Kidney (tissue), 14 donors: ENCODE measurements around the gene KIAA1671. TPM values are rescaled to one million over a fixed set of nuclear protein-coding genes. Genes with fewer than 3 reads are reported as not detected.

Source experiments
- DNase-seq, 5 donors: peaks; one replicate each; pipeline ENCODE4 v3.0.0-alpha.2; 2013 to 2020
- FAIRE-seq: peaks from 2 replicates; lab custom pipeline; 2012; peaks lifted over from hg19 to GRCh38; lab: Jason Lieb, UNC
- H3K27ac ChIP-seq, 2 donors: one replicate each; pipeline ENCODE4 v1.7.0; 2013; ENCODE audit warnings: low read depth in 2 of 2, low read length in 2 of 2, inconsistent platforms in 1 of 2
- H3K27me3 ChIP-seq: one replicate; pipeline ENCODE4 v1.7.1; 2013; ENCODE audit warnings: low read length, inconsistent platforms; ENCODE audit not compliant: control insufficient read depth, insufficient read depth
- H3K36me3 ChIP-seq, 3 donors: one replicate each; pipeline versions ENCODE4 v1.7.0 to v1.7.1; 2013; ENCODE audit warnings: low read length in 3 of 3, control low read depth in 1 of 3, inconsistent platforms in 1 of 3; ENCODE audit not compliant: insufficient read depth in 3 of 3, control insufficient read depth in 2 of 3
- H3K4me1 ChIP-seq, 3 donors: one replicate each; pipeline versions ENCODE4 v1.7.0 to v1.7.1; 2013; ENCODE audit warnings: low read length in 3 of 3, inconsistent platforms in 1 of 3, low read depth in 1 of 3; ENCODE audit not compliant: control insufficient read depth in 2 of 3, insufficient read depth in 2 of 3
- H3K4me3 ChIP-seq, 3 donors: one replicate each; pipeline versions ENCODE4 v1.7.0 to v1.8.1; 2013; ENCODE audit warnings: low read length in 3 of 3, control low read depth in 1 of 3, inconsistent platforms in 1 of 3
- H3K9ac ChIP-seq, 3 donors: one replicate each; pipeline versions ENCODE4 v1.7.0 to v1.7.1; 2013; ENCODE audit warnings: low read length in 3 of 3, control low read depth in 1 of 3, inconsistent platforms in 1 of 3
- H3K9me3 ChIP-seq, 3 donors: one replicate each; pipeline versions ENCODE4 v1.7.0 to v1.7.1; 2013; ENCODE audit warnings: low read length in 3 of 3, control low read depth in 1 of 3, inconsistent platforms in 1 of 3; ENCODE audit not compliant: control insufficient read depth in 2 of 3, insufficient read depth in 1 of 3
- CTCF ChIP-seq: IDR thresholded peaks from 3 replicates; pipeline ENCODE4 v1.5.1; 2012; ENCODE audit warnings: mild to moderate bottlenecking, moderate library complexity, borderline replicate concordance; ENCODE audit not compliant: insufficient read depth; ENCODE audit errors: extremely low read depth
- intact Hi-C: fragments of 100-400 bp; cut with DNase I; formaldehyde crosslinking; loops from one replicate; pipeline ENCODE4 v1.11.1; 2022
- polyA plus RNA-seq: library from polyadenylated mRNA; stranded (reverse); fragments of 350-450 nt; fragmentation: Illumina TruSeq; extraction: RNeasy Lipid Tissue Mini Kit (QIAGEN cat#74804); gene quantifications from one replicate; pipeline ENCODE4 v1.2.3, GENCODE V29; 2014; ENCODE audit warnings: low read depth, low replicate concordance; ENCODE audit not compliant: insufficient read depth
- total RNA-seq: library from RNA; stranded (reverse); fragmentation: NEBNext Ultra II Directional; extraction: Animal tissue kit (Norgen Biotek cat#: 25700); gene quantifications from one replicate; pipeline ENCODE4 v1.2.1, GENCODE V29; 2021
- donor health status: control.
- donor health status: control.
- donor health status: control.
- donor health status: control.
- donor health status: control.
- donor health status: DM: yes; HTN: yes; CAD: no.
- donor health status: Normal renal cell carcinoma (clear cell type).

Gene KIAA1671
- total and polyA plus RNA-seq, 2 donors from 2014 or later: 7.3 to 65.2 TPM

- FAIRE-seq: no peak
- Histone ChIP-seq H3K27me3 (no peaks in the 10 kb centered on the region), H3K4me3 (no peak overlapping the region), H3K4me1 (peaks cover 0 to 22% (median 11%) of the 10 kb centered on the region in 3 donors), H3K27ac (peak overlapping the region in 1 of 2 donors; percentile 70), H3K9me3 (no peaks in the 10 kb centered on the region), H3K36me3 (peaks cover 0 to 7% (median 0%) of the 10 kb centered on the region in 3 donors), H3K9ac (no peak overlapping the region)
- intact Hi-C loops: no loop called here
- DNase-seq: no peak
- TF ChIP-seq CTCF: no peak
These were observed 102.5 kb downstream of the KIAA1671 start for GRCh38 chr22:25054943-25055511.

DNA sequence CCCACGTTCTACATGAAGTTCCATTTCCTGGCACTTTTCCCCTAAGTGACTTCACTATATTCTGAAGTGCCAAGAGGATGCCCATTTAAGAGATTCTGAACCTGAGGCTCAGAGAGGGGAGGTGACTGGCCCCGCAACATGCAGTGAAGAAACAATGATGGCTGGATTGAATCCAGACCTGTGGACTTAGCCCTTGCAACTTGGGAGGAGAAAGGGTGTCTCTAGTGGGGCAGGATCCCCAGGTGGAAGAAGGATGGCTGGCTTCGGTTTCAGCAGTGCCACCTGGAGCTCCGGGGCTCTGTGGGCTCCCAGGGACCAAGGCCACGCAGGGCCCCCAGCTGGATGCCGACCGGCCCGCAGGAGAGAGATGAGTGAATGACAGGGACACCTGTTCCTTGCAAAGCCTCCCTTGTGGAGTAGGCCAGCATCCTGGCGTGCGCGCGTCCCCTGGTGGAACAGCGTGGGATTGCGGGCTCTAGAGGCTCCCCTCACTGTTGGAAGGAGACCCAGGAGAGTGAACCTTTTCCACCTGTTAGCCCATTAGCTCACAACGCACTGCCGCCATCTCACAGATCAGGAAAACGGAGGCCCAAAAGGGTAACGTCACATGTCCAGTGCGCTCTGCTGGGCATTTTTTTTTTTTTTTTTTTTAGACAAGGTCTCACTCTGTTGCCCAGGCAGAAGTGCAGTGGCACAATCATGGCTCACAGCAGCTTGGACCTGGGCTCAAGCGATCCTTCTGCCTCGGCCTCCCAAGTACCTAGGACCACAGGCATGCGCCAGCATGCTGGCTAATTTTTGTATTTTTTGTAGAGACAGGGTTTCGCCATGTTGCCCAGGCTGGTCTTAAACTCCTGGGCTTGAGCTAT, 104.7 kb downstream of the KIAA1671 start:
- intact Hi-C loops: no loop called here

DNA sequence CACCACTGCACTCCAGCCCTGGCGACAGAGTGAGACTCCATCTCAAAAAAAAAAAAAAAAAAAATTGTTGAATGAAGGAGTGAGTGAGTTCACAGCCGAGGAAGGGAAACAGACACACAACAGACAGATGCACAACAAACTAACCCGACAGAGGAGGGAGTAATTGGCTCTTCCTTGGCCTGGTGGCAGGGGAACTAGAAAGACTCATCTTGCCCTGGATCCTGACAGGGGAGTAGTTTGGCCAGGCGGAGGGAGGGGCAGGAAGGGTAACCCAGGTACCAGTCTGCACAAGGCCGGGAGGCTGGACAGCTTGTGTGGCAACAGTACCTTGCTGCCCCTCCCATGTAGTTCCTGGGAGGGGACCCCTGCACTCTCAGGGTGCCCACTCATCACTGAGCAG, 106.9 kb downstream of the KIAA1671 start:
- H3K27ac ChIP-seq: no peak overlapping the region
- H3K36me3 ChIP-seq: no peaks in the 10 kb centered on the region
- H3K4me1 ChIP-seq: peaks cover 0 to 7% (median 2%) of the 10 kb centered on the region in 3 donors
- H3K9ac ChIP-seq: no peak overlapping the region
- H3K4me3 ChIP-seq: no peak overlapping the region
- no peak for DNase-seq
- no peak for TF ChIP-seq CTCF
- intact Hi-C loops: no loop called here
- FAIRE-seq: no peak
- H3K9me3 ChIP-seq: no peaks in the 10 kb centered on the region
- H3K27me3 ChIP-seq: no peaks in the 10 kb centered on the region

More for the DNA sequence above, 104.7 kb downstream of the KIAA1671 start:
- H3K4me3 ChIP-seq: no peak overlapping the region
- H3K27me3 ChIP-seq: no peaks in the 10 kb centered on the region
- peaks cover 0 to 17% (median 8%) of the 10 kb centered on the region in 3 donors for H3K4me1 ChIP-seq
- no peak overlapping the region for H3K27ac ChIP-seq
- peak; percentile 75 for TF ChIP-seq CTCF
- H3K9me3 ChIP-seq: no peaks in the 10 kb centered on the region
- no peak overlapping the region for H3K9ac ChIP-seq
- no peaks in the 10 kb centered on the region for H3K36me3 ChIP-seq
- FAIRE-seq: no peak
- peak; percentile 66 to 85 (median 73) for DNase-seq
